ENCODE results near the gene PSMD9. TPM values are rescaled to one million over a fixed set of nuclear protein-coding genes. Genes with fewer than 3 reads are reported as not detected.

The PSMD9 gene
- total and polyA plus RNA-seq, 10 of the 15 experiments (the other 5 are each of a cell fraction or from before 2014, with no cell fraction given): 14.6 to 152 (median 58.1) TPM

- TF ChIP-seq, protein P1, sequence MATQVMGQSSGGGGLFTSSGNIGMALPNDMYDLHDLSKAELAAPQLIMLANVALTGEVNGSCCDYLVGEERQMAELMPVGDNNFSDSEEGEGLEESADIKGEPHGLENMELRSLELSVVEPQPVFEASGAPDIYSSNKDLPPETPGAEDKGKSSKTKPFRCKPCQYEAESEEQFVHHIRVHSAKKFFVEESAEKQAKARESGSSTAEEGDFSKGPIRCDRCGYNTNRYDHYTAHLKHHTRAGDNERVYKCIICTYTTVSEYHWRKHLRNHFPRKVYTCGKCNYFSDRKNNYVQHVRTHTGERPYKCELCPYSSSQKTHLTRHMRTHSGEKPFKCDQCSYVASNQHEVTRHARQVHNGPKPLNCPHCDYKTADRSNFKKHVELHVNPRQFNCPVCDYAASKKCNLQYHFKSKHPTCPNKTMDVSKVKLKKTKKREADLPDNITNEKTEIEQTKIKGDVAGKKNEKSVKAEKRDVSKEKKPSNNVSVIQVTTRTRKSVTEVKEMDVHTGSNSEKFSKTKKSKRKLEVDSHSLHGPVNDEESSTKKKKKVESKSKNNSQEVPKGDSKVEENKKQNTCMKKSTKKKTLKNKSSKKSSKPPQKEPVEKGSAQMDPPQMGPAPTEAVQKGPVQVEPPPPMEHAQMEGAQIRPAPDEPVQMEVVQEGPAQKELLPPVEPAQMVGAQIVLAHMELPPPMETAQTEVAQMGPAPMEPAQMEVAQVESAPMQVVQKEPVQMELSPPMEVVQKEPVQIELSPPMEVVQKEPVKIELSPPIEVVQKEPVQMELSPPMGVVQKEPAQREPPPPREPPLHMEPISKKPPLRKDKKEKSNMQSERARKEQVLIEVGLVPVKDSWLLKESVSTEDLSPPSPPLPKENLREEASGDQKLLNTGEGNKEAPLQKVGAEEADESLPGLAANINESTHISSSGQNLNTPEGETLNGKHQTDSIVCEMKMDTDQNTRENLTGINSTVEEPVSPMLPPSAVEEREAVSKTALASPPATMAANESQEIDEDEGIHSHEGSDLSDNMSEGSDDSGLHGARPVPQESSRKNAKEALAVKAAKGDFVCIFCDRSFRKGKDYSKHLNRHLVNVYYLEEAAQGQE (IDR thresholded peaks at IDR 0.05; ENCODE audit: low read depth, low read length): no peak
- TF ChIP-seq PRDM15 (CRISPR knock-in tag; IDR thresholded peaks at IDR 0.05): no peak
- TF ChIP-seq E4F1 (IDR thresholded peaks at IDR 0.05; ENCODE audit: borderline replicate concordance, partially characterized antibody): no peak
- no peak for TF ChIP-seq EED (IDR thresholded peaks at IDR 0.05; ENCODE audit: low read depth)
Observed at GRCh38 chr12:121858662-121859572, 29.7 kb upstream of the PSMD9 start, which contains the start of gene HPD (continued).

Data from GM12878 (cell line).